Breast epithelium (tissue), 3 donors: ENCODE measurements around the gene RTN4RL1.

Experiments used
- CTCF ChIP-seq, 3 donors: fragments of 450-650 bp; IDR thresholded peaks; one replicate each; pipeline ENCODE4 v1.5.1; 2016 to 2017; ENCODE audit warnings: antibody characterized with exemption in 3 of 3, mild to moderate bottlenecking in 3 of 3, moderate library complexity in 3 of 3
- POLR2A ChIP-seq: fragments of 450-650 bp; IDR thresholded peaks from one replicate; pipeline ENCODE4 v1.6.1; 2016; ENCODE audit warnings: antibody characterized with exemption, mild to moderate bottlenecking, moderate library complexity

DNA sequence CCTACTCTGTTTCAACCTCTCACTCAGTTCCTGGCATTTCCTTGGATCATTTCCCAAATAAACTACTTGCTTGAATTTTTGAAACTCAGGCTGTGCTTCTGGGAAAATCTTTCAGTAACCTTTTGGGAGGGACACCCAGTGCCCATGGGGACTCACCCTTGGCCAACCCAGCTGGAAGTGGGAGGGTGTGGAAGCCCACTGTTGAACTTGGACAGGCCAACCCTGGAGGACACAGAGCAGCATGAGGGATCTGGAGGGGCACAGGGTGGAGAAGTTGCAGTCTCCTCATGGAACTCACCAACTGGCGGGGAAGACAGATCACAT, 11.2 kb downstream of the RTN4RL1 start:
- no peak for TF ChIP-seq CTCF (IDR thresholded peaks at IDR 0.05)
- TF ChIP-seq POLR2A: no peak
